HL-60 (cell line): ENCODE data around the gene CERS1.

ENCODE experiments used
- DNase-seq, 2 experiments: peaks; one replicate each; pipeline ENCODE4 v3.0.0-alpha.2; 2010 to 2020; ENCODE audit warnings: low read depth in 1 of 2, low spot score in 1 of 2
- H3K27ac ChIP-seq: fragments of 250-450 bp; sonication (Bioruptor Pico); replicated peaks from 2 replicates; pipeline ENCODE4 v1.5.1; 2020; ENCODE audit warnings: mild to moderate bottlenecking, moderate library complexity
- H3K27me3 ChIP-seq: fragments of 250-450 bp; sonication (Bioruptor Pico); 2 replicates; pipeline ENCODE4 v1.5.1; 2021; ENCODE audit warnings: mild to moderate bottlenecking, moderate library complexity; ENCODE audit not compliant: insufficient read depth, poor library complexity, severe bottlenecking
- H3K4me3 ChIP-seq: replicated peaks from 2 replicates; pipeline ENCODE4 v1.5.1; 2011; ENCODE audit warnings: mild to moderate bottlenecking, control low read depth, low read length; ENCODE audit not compliant: insufficient read depth
- CTCF ChIP-seq: IDR thresholded peaks from one replicate; pipeline ENCODE4 v1.5.1; 2011; ENCODE audit warnings: low read length, control low read depth, inconsistent platforms; ENCODE audit not compliant: insufficient read depth
- GABPA ChIP-seq: IDR thresholded peaks from 2 replicates; pipeline ENCODE4 v1.6.1; 2012; ENCODE audit warnings: low read depth
- POLR2AphosphoS5 ChIP-seq: IDR thresholded peaks from 2 replicates; pipeline ENCODE4 v1.6.1; 2012; ENCODE audit warnings: low read depth
- REST ChIP-seq: IDR thresholded peaks from 2 replicates; pipeline ENCODE4 v1.6.1; 2012; ENCODE audit warnings: low read depth; ENCODE audit not compliant: insufficient replicate concordance
- SPI1 ChIP-seq: IDR thresholded peaks from 2 replicates; pipeline ENCODE4 v1.6.1; 2012; ENCODE audit warnings: low read depth, mild to moderate bottlenecking, borderline replicate concordance

Gene CERS1

DNA sequence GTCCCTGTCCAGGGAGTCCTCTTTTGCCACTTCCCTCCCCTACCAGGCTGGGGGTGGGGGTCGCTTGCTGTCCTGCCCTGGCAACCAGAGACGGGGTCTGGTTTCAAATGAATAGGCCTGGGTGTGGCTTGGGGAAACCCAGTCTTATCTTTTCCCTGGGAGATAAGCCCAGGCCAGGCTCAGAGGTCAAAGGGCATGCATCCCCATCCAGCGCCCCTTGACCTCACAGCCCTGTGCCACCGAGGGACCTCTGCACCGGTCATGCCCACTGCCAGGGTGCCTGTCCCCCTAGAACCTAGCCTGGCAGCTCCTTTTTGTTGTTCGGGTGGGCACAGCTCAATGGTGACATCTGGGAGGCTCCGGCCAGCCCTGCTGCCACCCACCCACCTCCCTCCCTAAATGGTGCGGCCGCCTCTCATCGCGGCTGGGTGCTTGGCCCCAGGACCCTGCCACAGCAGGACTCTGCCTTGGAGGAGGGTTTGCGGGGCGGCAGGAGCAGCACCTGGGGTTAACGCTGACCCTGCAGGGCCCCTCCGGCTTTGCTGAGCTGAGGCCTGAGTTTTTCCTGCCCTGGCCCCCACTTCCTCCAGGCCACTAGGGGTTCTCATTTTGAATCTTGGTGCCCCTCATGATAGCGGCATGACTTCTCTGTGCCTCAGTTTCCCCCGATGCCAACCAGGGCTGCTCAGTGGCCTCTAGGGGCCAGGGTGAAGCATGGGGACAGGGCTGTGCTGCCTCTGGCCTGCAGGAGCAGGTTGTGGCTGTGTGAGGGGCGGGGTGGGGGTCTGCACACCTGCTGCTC is 2.9 kb upstream of the CERS1 start:
- H3K4me3 ChIP-seq = no peak overlapping the region
- DNase-seq = no peak
- H3K27ac ChIP-seq = no peak overlapping the region
- H3K27me3 ChIP-seq = peaks cover 12% of the 10 kb centered on the region
- TF ChIP-seq REST = no peak

GRCh38 chr19:18898081-18898606 is 2.2 kb upstream of the CERS1 start:
- Histone ChIP-seq H3K27me3 (peaks cover 18% of the 10 kb centered on the region), H3K4me3 (no peak overlapping the region), H3K27ac (no peak overlapping the region)
- no peak for DNase-seq
- TF ChIP-seq CTCF (no peak), REST (no peak), POLR2AphosphoS5 (no peak), GABPA (no peak), SPI1 (no peak)

GRCh38 chr19:18897094-18898029 is 1.4 kb upstream of the CERS1 start:
- DNase-seq = no peak
- H3K27me3 ChIP-seq = peaks cover 18% of the 10 kb centered on the region

More at GRCh38 chr19:18897094-18898029, 1.4 kb upstream of the CERS1 start:
- Histone ChIP-seq H3K27ac (no peak overlapping the region), H3K4me3 (no peak overlapping the region)
- TF ChIP-seq POLR2AphosphoS5 (no peak), GABPA (no peak), SPI1 (no peak), REST (no peak), CTCF (no peak)
